ENCODE results near the gene PAK1. TPM values are rescaled to one million over a fixed set of nuclear protein-coding genes. Genes with fewer than 3 reads are reported as not detected.

The PAK1 gene
- total and polyA plus RNA-seq, 2 donors (not counting 3 experiments of a cell fraction or from before 2014, with no cell fraction given): 5.6 to 12.9 TPM

GRCh38 chr11:77515483-77515882 lies 41.6 kb upstream of the PAK1 start:
- intact Hi-C loops (cut with micrococcal nuclease): no loop called here
- Histone ChIP-seq H3K9ac (replicated peaks; ENCODE audit: extremely low read depth, insufficient read depth, low read length) (no peak overlapping the region), H3K27ac (ENCODE audit: insufficient read depth, low read depth, low read length) (no peak overlapping the region), H3K4me2 (ENCODE audit: insufficient read depth, low read length) (no peak overlapping the region), H3K36me3 (ENCODE audit: control insufficient read depth in 2 of 2, extremely low read depth in 1 of 2, insufficient read depth in 2 of 2, low read length in 2 of 2) (no peaks in the 10 kb centered on the region), H3K79me2 (ENCODE audit: control insufficient read depth, insufficient read depth, low read length) (no peaks in the 10 kb centered on the region), H3K9me3 (replicated peaks; ENCODE audit: control insufficient read depth, insufficient read depth, low read length) (no peaks in the 10 kb centered on the region), H3K9me1 (replicated peaks; ENCODE audit: control insufficient read depth, extremely low read depth, insufficient read depth, low read length) (no peaks in the 10 kb centered on the region), H3K4me3 (replicated peaks in 1 of 3; ENCODE audit: insufficient read depth in 1 of 3, low read depth in 1 of 3, low read length in 3 of 3) (no peak overlapping the region), H3K27me3 (ENCODE audit: control insufficient read depth in 2 of 2, insufficient read depth in 2 of 2, low read length in 2 of 2) (peaks cover 0 to 2% of the 10 kb centered on the region in 2 experiments), H4K20me1 (replicated peaks; ENCODE audit: control insufficient read depth, extremely low read depth, insufficient read depth, low read length) (no peaks in the 10 kb centered on the region), H3K4me1 (ENCODE audit: control insufficient read depth, extremely low read depth, insufficient read depth, low read length) (peaks cover 8% of the 10 kb centered on the region), H2AFZ (ENCODE audit: low read depth, low read length) (no peak overlapping the region)
- TF ChIP-seq FOS (IDR thresholded peaks at IDR 0.05; ENCODE audit: borderline replicate concordance, insufficient read depth, low read length) (no peak), MYC (IDR thresholded peaks at IDR 0.05; ENCODE audit: low read depth, low read length) (no peak), GATA2 (IDR thresholded peaks at IDR 0.05; ENCODE audit: insufficient read depth, insufficient read length, low read depth, low read length) (no peak), JUN (IDR thresholded peaks at IDR 0.05; ENCODE audit: borderline replicate concordance, insufficient read depth, insufficient read length, low read depth) (no peak), POLR2A (IDR thresholded peaks at IDR 0.05; ENCODE audit: low read depth, low read length) (no peak), EZH2 (IDR thresholded peaks at IDR 0.05; ENCODE audit: borderline replicate concordance, low read depth, low read length, severe bottlenecking) (no peak), POLR2AphosphoS5 (IDR thresholded peaks at IDR 0.05; ENCODE audit: insufficient read depth, low read depth, low read length) (no peak)
- TF ChIP-seq, protein P1, sequence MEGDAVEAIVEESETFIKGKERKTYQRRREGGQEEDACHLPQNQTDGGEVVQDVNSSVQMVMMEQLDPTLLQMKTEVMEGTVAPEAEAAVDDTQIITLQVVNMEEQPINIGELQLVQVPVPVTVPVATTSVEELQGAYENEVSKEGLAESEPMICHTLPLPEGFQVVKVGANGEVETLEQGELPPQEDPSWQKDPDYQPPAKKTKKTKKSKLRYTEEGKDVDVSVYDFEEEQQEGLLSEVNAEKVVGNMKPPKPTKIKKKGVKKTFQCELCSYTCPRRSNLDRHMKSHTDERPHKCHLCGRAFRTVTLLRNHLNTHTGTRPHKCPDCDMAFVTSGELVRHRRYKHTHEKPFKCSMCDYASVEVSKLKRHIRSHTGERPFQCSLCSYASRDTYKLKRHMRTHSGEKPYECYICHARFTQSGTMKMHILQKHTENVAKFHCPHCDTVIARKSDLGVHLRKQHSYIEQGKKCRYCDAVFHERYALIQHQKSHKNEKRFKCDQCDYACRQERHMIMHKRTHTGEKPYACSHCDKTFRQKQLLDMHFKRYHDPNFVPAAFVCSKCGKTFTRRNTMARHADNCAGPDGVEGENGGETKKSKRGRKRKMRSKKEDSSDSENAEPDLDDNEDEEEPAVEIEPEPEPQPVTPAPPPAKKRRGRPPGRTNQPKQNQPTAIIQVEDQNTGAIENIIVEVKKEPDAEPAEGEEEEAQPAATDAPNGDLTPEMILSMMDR (IDR thresholded peaks at IDR 0.05; ENCODE audit: extremely low read depth in 1 of 2, insufficient read depth in 1 of 2, low read depth in 1 of 2, low read length in 2 of 2): no peak
- TF ChIP-seq, protein P2, sequence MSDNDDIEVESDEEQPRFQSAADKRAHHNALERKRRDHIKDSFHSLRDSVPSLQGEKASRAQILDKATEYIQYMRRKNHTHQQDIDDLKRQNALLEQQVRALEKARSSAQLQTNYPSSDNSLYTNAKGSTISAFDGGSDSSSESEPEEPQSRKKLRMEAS (IDR thresholded peaks at IDR 0.05; ENCODE audit: insufficient read depth, insufficient read length): no peak
- peak; percentile 21 for DNase-seq (ENCODE audit: low read depth, low spot score)
- dilution Hi-C loops (cut with MboI; ENCODE audit: extremely low pct_ligation_motif_present, low sequenced_read_pairs): no loop called here
- POLR2A ChIA-PET: no interaction called here
- BruUV-seq (replicated peaks): no TSS peak
- FAIRE-seq: no peak
- CTCF ChIA-PET: interaction anchor here (0.7 to 1.4 kb wide), 5 partner anchors 9 to 39 kb away, joined by 3 to 5 read pairs (median 3); no protein-coding TSS in a partner anchor

Data from endothelial cell of umbilical vein (primary cell).